Activated CD4-positive, CD25-positive, alpha-beta regulatory T cell treated with anti-CD3 and anti-CD28 coated beads, Interleukin-2, amount 50 U/mL, for 24 hours (primary cell): ENCODE results near the gene ART4.

ENCODE experiments used
- ATAC-seq, 2 donors: fragments of 150-1000 bp; cut with Tn5 transposase; one replicate each; pipeline ENCODE4 v1.10.0; 2021; ENCODE audit warnings: mild to moderate bottlenecking in 1 of 2, moderate library complexity in 1 of 2

The ART4 gene

GRCh38 chr12:14810167-14810952 is 33.0 kb downstream of the ART4 start:
- no peak for ATAC-seq

GRCh38 chr12:14803830-14804160 is 39.5 kb downstream of the ART4 start:
- no peak for ATAC-seq

- peak; percentile 98 to 99 for ATAC-seq
Observed at GRCh38 chr12:14803011-14803829, 40.1 kb downstream of the ART4 start, which contains the start of the genes C12orf60 and WBP11. TSS of gene C12orf60 (plus strand) at chr12:14803670. CDS start at chr12:14822936, 19,266 bp downstream. TSS of gene WBP11 (minus strand) at chr12:14803478. CDS start at chr12:14801383, 2,095 bp downstream.

- no peak for ATAC-seq
Observed at GRCh38 chr12:14802721-14803010, 40.7 kb downstream of the ART4 start.

- ATAC-seq: no peak
Observed at GRCh38 chr12:14802247-14802646, 41.1 kb downstream of the ART4 start.

- no peak for ATAC-seq
Observed at GRCh38 chr12:14795028-14795448, 48.3 kb downstream of the ART4 start.

GRCh38 chr12:14785568-14785967 is 57.8 kb downstream of the ART4 start:
- ATAC-seq: no peak

GRCh38 chr12:14784471-14784870 is 58.9 kb downstream of the ART4 start:
- ATAC-seq: no peak

GRCh38 chr12:14782756-14783155 is 60.6 kb downstream of the ART4 start:
- ATAC-seq: no peak

- ATAC-seq: no peak
Observed at GRCh38 chr12:14781563-14781962, 61.8 kb downstream of the ART4 start.

- ATAC-seq: no peak
Observed at GRCh38 chr12:14780859-14781258, 62.5 kb downstream of the ART4 start.

- no peak for ATAC-seq
Observed at GRCh38 chr12:14779834-14780233, 63.5 kb downstream of the ART4 start.

- no peak for ATAC-seq
Observed at GRCh38 chr12:14777271-14777670, 66.1 kb downstream of the ART4 start.

- no peak for ATAC-seq
Observed at GRCh38 chr12:14776236-14776961, 66.9 kb downstream of the ART4 start.

- no peak for ATAC-seq
Observed at GRCh38 chr12:14775636-14775980, 67.7 kb downstream of the ART4 start.
